ENCODE data around the gene AKT1S1.

AKT1S1 gene

DNA sequence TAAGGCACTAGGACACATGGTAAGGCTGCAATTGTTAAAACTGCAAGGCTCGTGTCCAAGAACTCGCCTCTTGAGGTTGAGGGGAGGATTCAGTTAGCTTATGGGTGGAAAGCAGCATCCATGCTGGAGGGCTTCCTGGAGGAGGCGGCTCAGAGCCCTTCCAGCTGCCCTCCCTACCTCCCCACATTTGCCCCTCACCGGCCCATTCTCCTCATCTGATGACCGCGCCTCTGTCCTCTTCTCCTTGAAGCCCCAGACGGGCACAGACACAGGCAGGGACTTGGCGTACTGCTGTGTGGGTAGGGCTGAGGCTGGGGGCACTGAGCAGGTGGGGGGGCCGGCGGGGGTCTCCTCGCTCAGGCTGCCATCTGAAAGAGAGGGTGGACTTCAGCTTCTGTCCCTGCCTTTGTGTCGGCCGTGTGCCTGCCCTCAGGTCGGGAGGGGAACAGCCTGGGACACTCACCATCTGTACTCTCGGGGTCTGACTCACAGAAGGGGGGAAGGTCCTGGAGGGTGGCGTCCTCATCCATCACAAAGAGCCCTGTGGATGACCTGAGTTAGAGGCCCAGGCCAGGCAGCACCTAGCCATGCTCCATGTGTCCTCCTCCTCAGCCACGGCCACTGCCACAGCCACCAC lies 5.7 kb downstream of the AKT1S1 start:
- no peak overlapping the region for H3K27ac ChIP-seq
- DNase-seq (ENCODE audit: low read depth, low spot score), result no peak

DNA sequence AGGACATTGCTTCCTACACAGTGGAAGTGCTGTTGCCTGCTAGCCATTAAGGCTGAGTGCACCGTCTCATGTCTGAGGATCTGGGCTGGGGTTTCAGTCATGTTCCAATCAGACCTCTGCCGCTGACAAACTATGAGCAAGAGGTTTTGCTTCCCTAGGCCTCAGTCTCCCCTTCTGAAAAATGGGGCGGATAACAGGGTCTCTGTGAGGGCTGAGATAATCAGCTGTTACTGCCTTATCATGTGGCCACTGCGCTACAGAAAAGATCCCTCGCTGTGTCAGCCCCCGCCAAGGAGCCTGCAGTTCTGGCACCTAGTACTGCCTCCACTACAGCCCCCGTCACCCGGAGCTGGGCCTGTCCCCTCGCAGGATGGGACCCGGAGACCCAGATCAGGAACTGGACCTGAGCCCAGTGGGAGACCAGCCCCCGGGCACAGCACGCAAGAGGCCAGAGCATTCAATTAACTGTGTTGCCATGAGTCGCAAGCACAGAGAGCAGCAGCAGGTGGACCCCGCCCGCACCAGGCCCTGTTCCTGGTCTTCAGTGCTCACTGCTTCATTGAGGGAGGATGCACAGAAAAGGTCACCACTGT lies 6.8 kb downstream of the AKT1S1 start:
- H3K27ac ChIP-seq, result peak overlapping the region; percentile 93
- no peak for DNase-seq (ENCODE audit: low read depth, low spot score)

DNA sequence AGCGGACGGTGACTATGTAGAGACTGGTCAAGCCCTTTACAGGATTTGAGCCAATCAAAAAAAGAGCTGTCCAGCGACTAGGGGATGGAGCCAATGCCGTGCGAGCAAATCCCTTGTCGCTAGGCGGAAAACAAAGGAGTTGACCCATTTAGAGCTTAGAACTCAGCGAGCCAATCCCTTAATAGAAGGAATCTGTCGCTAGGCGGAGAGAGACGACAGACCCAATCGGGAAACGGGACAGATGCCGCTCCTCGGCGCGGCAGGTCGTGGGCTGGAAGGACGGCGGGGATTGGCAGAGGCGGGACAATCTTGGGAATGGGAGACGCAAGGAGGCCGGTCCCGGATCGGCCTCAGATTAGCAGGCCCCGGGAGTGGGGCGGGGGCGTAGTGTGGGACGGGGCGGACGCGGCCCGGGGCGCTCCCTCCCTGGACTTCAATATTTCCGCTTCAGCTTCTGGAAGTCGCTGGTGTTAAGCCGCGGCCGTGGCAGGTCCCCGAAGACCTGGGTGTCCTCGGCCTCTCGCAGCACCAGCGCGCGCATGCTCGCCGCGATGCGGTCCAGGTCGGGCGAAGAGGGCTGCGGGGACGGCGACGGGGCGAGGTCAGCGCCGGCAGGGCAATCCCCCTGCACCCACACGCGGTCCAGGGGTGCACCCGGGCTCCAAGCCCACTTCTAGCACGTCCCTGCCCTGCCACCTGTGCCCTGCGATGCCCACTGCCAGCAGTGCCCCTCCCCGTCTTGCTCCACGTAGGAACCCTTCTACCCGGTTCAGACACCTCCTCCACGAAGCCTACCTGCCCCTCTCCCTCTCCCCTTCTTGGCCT lies 7.5 kb downstream of the AKT1S1 start:
- peak overlapping the region; percentile 93 for H3K27ac ChIP-seq
- DNase-seq (ENCODE audit: low read depth, low spot score), result peak; percentile 99

DNA sequence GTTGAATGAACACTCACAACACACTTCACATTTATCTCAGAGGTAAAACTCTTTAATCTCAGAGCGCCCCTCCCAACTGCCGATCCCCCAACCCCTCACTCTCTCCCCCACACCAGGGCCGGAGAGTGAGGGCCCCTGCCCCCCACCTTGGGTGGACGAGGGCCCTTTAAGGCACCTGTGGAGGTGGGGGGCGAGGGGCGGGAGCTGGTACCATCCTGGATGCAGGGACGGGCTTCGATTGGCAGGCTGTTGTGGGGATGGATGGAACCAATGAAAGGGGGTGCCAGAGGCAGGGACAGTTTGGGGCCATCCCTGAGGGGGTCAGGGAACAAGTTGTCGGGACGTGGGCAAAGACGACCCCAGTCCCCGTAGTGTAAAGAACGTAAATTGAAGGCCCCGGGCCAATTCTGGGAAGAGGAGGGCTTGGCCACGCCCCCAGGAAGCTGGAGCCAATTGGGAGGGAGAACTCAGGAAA lies 8.1 kb downstream of the AKT1S1 start:
- DNase-seq (ENCODE audit: low read depth, low spot score), result no peak
- peak overlapping the region; percentile 93 for H3K27ac ChIP-seq

DNA sequence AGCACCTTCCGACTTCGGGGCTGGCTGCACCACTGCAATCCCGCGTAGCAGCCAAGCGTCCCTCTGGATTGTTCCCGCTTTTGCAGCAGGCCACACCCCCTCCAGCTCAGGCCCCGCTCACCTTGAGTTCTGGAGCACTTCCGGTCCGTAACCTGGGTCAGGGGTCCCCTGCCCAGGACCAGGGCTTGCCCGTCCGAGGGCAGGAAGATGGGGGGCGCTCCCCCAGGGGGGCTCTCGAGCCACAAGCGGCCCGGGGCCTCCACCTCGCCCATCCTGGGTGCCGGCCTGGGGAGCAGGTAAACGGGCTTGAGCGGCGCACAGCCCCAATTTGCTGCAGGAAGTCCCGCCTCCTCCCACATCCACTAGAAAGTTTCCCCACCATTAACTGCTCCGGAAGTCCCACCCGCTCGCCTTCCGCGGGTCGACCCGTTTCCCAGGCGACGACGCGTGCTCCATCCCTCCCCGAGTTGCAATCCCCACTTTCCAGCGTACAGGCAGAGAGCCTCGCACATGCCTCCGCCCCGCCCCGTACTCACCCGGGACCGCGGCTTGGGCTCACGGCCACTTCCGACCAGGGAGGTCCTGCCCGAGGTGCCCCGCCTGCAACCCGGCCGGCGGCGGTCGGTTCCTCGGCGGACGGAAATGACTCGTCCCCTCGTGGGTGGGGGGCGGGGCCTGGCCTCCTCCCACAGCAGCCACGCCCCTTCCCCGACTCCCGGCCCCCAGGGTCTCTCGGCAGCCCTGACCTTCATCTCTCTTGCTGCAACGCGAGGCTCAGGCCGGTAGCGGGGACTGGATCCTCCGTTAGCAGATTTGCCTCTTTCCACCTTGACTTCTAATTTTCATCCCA lies 10.0 kb downstream of the AKT1S1 start, which contains the start of gene PNKP:
PNKP (minus strand) TSS at position 644 of the 850 bp plus-strand sequence; CDS start at position 272, 372 bp downstream.
- peak within 1 kb of the TSS; percentile 93 for H3K27ac ChIP-seq
- peak; percentile 49 for DNase-seq (ENCODE audit: low read depth, low spot score)

DNA sequence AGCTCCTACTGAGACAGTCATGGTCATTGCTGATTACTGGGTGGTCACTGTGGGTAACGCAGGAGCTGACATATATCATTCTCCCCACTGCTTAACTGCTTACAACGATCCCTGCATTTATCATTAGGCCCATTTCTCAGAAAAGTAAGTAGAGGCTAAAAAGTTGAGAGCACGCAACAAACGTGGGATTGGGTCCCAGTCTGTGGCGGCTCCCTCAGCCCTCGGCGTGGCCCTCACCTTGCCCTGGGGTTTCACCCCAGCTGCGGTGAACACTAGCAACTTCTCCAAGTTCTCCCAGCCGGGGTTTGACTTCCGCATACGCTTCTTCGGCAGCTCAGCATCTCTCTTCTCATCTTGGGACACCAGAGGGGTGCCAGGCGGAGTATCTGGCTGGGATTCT lies 12.3 kb downstream of the AKT1S1 start:
- no peak overlapping the region for H3K27ac ChIP-seq
- no peak for DNase-seq (ENCODE audit: low read depth, low spot score)

DNA sequence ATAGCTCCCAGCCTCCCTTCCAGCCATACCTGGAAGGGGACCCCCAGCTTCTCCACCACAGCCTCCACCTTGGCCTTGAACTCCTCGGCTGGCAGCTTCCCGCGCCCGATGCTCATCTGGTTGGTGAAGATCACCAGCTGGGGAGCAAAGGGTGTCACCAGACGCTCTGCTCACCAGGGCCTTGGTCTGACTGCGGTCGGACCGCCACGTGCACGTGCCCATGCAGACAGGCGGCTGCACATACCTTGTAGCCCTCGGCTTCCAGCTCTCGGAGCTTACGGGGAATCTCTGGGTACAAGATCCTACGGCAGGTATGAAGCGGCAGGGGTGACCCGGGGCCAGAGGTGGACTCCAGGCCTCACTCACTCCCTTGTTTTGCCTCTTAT lies 13.2 kb downstream of the AKT1S1 start:
- DNase-seq (ENCODE audit: low read depth, low spot score), result no peak
- no peak overlapping the region for H3K27ac ChIP-seq

DNA sequence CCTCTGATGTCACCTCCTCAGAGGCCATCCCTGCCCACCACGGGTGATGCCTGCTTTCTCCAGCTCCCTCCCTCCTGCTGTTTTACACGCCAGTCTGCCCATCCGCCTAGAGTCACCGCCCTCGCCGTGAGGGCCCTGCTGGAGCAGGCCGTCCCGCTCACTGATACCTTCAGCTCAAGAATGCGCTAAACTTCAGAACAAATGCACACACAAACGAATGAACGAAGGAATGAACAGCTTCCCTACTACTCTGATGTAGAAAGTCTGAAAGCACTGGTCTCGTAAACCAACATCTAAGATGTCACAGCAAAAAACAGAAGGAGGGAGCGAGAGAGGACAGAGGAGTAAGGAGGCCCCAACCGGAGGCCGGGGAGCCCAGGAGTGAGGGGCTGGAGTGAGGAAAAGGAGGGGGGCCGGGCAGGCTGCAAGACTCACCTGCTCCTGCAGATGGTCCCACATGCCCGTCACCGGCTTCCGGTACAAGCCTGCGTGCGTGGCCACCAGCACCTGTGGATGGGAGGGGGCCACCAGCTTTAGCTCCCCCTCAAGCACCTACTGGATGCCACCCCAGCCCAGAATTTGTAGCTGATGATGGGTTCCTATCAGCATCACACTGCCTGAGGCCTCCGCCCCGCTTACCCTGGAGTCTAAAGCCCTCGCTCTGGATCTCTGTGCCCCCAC lies 13.8 kb downstream of the AKT1S1 start:
- DNase-seq (ENCODE audit: low read depth, low spot score), result no peak
- H3K27ac ChIP-seq, result no peak overlapping the region

DNA sequence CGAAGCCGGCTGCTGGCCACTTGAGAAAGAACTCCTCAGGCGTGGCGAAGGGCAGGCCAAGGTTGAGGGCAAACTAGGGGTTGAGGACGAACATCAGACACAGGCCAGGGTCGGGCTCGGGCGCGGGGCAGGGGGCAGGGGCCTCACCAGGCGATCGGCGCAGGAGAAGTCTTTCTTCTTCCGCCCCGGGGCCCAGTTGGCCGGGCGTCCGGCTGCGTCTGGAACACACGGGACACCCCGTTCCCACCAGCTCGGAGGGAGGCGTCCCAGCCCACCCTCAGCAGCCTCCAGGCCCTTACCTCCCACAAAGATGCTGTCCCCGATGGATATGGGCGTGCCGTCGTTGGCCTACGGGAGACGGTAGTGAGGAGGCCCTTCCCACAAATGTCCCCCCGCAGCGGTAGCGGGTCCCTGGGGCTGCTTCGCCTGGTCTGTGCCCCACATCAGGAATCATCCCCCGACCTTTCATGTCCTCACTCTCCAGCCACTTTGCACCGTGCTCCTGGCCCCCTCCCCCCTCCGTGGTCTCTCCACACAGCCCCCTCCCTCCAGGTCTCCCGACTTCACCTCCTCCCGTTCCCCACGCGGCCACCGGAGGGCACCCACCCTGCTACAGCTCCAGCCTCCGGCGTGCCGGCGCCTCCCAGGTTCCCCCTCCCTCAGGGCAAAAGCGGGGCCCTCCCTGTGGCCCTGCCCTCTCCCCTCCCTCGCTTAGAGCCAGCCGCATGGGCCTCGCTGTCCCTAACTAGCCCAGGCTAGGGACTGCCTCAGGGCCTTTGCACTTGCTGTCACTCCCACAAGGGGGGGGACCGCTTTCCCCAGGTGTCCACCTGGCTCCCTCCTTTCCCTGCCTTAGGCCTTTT lies 14.5 kb downstream of the AKT1S1 start:
- no peak for DNase-seq (ENCODE audit: low read depth, low spot score)
- no peak overlapping the region for H3K27ac ChIP-seq

DNA sequence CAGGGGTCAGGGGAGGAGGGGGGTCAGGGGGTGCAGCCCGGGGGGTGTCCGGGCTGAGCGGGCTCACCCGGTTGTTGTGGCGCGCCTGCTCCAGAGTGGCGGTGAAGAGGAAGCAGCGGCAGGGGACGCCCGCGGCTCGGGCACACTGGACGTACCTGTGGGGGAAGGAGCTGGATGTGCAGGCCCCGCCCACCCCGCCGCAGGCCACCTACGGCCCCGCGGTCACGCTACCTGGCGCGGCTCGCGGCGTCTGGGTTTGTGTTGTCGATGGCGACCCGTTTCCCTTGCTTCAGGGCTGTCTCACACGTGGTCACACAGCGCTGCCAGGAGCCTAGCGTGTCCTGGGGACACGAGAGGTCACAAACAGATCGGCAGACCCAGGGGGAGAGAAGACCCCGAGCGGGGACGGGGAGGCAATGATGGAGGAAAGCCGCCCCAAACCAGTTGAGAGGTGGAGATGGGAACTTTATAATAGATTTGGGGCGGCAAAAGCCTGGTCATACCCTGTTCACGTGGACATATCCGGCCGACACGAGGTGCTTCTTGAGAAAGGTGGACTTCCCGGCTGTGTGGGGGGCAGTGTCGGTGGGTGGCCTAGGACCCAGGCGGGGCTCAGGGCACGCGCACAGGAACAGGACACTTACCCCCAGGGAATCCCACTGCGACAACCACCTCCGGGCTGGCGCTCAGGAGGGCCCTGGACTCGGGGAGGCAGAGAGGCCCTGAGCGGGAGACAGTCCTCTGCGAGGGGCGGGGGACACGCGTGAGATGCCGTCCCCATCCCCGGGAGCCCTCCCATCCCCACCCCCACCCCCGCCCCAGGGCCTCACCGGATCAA lies 15.4 kb downstream of the AKT1S1 start:
- DNase-seq (ENCODE audit: low read depth, low spot score), result no peak

DNA sequence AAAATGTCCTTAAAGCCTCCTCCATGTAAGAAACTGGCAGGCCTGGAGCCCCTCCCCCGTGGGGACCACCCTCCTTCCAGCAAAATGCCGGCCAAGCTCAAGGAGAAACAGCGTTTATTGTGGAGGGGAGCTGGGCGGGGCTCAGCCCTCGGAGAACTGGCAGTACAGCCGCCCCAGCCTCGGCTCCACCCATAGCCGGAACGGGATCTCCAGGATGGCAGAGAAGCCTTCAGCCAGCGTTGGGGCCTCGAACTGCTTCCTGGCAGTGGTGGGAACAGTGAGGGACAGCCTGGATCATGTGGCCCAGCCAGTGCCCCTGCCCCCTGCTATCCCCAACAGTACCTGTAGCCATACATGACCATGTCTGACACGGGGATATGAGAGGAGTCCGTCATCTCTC lies 16.0 kb downstream of the AKT1S1 start:
- no peak for DNase-seq (ENCODE audit: low read depth, low spot score)
- no peak overlapping the region for H3K27ac ChIP-seq

More for the DNA sequence above, 15.4 kb downstream of the AKT1S1 start:
- no peak overlapping the region for H3K27ac ChIP-seq

DNA sequence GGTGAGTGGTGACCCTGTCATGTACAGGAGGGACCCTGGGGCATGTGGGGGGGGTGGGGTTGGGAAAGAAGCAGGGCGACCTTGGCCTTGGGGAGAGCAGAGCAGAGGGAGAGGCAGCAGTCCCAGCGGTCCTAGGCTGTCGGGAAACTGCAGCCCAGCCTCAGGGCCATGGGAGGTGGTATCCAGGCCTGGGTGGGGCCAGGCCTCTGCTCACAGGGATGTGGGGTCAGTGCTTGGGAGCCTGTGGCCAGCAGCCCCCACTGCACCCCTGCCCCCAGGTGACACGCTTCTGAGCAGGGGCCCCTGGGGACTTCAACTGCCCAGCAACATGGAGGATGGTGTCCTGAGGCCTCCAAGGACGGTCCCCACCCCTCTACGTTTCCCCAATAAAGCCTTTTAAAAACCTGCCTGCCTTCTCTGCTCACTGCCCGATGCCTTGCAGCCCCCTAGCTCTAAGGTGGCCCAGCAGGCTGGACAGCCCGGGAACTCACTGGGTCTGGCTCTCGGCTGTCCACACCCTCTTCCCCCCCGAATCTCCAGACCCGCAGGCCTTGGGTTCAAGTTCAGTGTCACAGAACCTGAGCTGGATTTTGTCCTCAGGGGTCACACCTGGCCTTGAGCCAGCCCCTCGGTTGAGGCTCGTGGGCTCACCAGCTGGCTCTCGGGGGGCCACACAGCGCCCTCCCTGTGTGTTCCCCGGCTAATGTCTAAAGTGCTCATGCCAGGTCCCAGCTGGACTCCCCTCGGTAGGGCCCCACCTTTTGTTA lies 16.6 kb downstream of the AKT1S1 start:
- no peak for DNase-seq (ENCODE audit: low read depth, low spot score)

DNA sequence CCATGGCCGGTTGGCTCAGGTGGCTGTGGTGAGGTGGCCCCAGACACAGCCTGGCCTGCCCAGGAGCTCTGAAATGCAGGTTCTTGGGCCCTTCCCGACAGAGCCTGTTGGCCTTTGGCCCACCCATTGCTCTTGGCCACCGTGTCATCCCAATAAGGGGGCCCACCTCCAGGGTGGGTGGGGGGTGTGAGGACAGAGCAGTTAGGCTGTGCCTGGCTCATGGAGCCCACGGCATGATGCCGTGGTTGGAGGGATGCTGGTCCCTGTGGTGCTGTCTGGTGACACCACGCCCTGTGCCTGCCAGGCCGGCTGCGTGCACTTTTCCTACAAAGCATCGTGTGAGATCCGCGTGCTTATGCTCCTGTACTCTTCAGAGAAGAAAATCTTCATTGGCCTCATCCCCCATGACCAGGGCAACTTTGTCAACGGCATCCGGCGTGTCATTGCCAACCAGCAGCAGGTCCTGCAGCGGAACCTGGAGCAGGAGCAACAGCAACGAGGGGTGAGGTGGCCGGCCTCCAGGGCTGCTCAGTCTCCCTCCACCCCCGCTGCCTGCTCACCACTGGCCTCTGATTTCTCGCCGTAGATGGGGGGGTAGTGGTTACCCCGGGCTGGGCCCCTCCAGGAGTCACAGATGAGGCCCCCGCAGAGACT lies 17.3 kb downstream of the AKT1S1 start:
- H3K27ac ChIP-seq, result peak overlapping the region; percentile 71

More for the DNA sequence above, 16.6 kb downstream of the AKT1S1 start:
- H3K27ac ChIP-seq, result peak overlapping the region; percentile 71

DNA sequence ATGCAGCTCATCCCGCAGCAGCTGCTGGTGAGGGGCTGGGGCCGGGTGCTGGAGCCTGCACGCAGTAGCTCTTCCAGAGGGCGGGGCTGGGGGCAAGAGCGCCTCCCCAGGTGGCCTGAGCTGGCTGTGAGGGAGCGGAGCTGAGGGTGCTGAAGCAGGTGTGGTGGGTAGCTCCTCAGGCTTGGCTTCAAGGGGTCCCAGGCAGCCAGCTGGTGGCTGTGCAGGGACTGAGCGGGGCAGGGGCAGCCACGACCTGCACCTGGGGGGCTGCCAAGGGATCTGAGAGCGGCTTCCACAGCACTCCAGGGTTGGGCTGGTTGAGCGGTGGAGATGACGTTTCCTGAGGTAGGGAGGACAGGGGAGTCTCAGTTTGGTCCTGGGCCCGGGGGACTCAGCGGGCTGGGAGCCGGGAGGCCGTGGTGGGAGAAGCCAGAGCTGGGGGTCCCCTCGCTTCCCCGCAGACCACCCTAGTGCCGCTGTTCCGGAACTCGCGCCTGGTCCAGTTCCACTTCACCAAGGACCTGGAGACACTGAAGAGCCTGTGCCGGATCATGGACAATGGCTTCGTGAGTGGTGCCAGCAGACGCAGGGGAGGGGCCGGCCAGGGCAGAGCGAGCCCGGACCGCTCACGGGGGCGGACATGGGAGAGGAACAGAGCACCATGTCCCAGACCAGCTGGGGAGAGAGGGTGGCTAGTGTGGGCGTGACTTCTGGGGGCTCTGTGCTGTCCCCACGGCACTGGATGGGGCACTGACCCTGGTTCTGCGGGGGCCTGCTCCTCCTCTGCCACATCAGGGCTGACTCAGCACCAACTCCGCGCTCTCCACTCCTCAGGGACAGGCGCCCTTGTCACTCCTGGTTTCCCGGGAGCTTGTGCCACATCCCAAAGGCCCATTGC lies 18.8 kb downstream of the AKT1S1 start:
- peak overlapping the region; percentile 71 for H3K27ac ChIP-seq
- no peak for DNase-seq (ENCODE audit: low read depth, low spot score)

More for the DNA sequence above, 17.3 kb downstream of the AKT1S1 start:
- DNase-seq (ENCODE audit: low read depth, low spot score), result no peak

DNA sequence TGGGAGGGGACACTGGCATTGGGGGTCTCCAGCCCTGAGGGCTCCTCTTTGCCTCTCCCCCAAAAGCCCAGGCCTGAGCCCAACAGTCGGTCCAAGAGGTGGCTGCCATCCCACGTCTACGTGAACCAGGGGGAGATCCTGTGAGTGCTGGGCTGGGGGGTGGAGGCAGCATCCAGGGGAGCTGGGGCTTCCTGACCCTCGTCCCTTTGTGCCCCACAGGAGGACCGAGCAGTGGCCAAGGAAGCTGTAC lies 19.4 kb downstream of the AKT1S1 start:
- DNase-seq (ENCODE audit: low read depth, low spot score), result no peak
- no peak overlapping the region for H3K27ac ChIP-seq
